ENCODE results near the gene FXYD2. TPM values are rescaled to one million over a fixed set of nuclear protein-coding genes. Genes with fewer than 3 reads are reported as not detected.

FXYD2 gene
- total RNA-seq, 1 donor from 2014 or later = 2.7 TPM

DNA sequence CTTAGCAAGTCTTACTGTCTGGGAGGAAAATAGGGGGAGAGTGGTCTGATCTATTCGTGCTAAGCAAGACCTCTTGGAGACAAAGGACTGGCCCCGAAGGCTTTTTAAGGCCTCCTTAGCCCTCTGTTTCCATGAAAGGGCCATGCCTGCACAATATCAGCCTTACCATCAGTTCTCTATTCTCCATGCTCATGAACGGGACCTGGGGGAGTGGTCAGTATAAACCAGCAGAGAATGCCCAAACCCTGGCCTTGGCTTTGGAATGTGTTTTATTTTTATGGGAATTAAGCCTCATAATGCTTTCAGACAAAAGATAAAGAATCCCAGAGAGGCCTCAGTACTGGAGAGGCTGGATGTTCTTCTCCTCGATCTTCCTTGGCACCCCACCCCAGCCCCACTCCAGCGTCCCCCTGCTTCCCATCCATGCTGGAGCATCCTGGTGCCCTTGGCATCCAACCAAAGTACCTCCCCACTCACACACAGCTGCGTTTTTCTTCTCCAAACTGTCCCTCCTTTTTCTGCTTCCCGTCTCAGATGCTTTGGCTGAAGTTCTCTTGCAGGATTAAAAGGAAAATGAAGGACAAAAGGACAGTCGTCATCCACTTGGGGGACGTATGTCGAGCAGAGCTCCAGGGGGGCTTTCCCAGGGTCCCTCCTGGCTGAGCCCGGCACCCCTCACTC is 33.3 kb upstream of the FXYD2 start:
- peaks cover 27% of the 10 kb centered on the region for H3K4me1 ChIP-seq
- intact Hi-C loops (cut with DNase I) = no loop called here
- no peak overlapping the region for H3K4me3 ChIP-seq
- no peaks in the 10 kb centered on the region for H3K9me3 ChIP-seq
- no peak for DNase-seq (ENCODE audit: extremely low spot score in 2 of 2)
- no peaks in the 10 kb centered on the region for H3K27me3 ChIP-seq
- H3K36me3 ChIP-seq = no peaks in the 10 kb centered on the region
- no peak overlapping the region for H3K27ac ChIP-seq
- TF ChIP-seq, protein P1, sequence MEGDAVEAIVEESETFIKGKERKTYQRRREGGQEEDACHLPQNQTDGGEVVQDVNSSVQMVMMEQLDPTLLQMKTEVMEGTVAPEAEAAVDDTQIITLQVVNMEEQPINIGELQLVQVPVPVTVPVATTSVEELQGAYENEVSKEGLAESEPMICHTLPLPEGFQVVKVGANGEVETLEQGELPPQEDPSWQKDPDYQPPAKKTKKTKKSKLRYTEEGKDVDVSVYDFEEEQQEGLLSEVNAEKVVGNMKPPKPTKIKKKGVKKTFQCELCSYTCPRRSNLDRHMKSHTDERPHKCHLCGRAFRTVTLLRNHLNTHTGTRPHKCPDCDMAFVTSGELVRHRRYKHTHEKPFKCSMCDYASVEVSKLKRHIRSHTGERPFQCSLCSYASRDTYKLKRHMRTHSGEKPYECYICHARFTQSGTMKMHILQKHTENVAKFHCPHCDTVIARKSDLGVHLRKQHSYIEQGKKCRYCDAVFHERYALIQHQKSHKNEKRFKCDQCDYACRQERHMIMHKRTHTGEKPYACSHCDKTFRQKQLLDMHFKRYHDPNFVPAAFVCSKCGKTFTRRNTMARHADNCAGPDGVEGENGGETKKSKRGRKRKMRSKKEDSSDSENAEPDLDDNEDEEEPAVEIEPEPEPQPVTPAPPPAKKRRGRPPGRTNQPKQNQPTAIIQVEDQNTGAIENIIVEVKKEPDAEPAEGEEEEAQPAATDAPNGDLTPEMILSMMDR (IDR thresholded peaks at IDR 0.05) = no peak
- no peak for TF ChIP-seq POLR2AphosphoS5 (IDR thresholded peaks at IDR 0.05; ENCODE audit: insufficient read depth in 1 of 2, low read depth in 1 of 2)
- TF ChIP-seq POLR2A (IDR thresholded peaks at IDR 0.05) = no peak

DNA sequence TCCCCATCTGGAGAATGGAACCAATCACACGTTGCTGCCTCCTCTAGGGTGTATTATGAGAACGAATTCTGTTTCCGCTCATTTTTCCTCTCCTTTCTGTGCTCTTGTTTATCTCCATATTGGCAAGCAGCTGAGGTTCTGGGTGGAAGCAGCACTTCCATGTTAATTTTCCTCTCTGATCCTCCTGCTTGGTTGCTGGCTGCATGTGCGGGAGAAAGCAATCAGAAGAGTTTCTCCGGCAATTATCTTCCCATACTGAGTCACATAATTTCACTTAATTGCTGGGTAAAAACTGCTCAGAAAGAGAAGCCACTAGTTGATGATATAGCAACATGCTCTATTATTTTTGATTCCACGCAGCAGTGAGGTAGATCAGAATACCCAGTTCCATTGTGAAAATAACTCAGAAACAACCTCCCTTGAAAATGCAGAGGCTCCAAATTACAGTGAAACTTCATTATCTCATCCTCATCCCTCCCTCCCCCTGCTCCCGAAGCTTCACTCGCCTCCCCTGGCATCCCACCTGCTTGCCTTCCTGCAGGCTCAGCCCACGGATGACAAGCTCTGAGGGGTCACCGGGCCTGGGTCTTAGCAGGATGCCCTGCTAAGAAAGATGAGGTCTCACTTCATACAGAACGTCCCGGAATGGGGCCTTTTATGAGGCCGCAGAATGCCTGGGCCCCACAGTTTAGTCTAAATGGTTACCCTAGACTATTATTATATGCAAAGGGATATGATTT is 31.5 kb upstream of the FXYD2 start:
- intact Hi-C loops (cut with DNase I) = no loop called here
- H3K36me3 ChIP-seq = no peaks in the 10 kb centered on the region
- TF ChIP-seq POLR2AphosphoS5 (IDR thresholded peaks at IDR 0.05; ENCODE audit: insufficient read depth in 1 of 2, low read depth in 1 of 2) (no peak), POLR2A (IDR thresholded peaks at IDR 0.05) (no peak)
- TF ChIP-seq, protein P1 (IDR thresholded peaks at IDR 0.05) = no peak
- peaks cover 12% of the 10 kb centered on the region for H3K4me1 ChIP-seq
- DNase-seq (ENCODE audit: extremely low spot score in 2 of 2) = no peak
- H3K27me3 ChIP-seq = no peaks in the 10 kb centered on the region
- H3K27ac ChIP-seq = no peak overlapping the region
- H3K9me3 ChIP-seq = no peaks in the 10 kb centered on the region
- no peak overlapping the region for H3K4me3 ChIP-seq

DNA sequence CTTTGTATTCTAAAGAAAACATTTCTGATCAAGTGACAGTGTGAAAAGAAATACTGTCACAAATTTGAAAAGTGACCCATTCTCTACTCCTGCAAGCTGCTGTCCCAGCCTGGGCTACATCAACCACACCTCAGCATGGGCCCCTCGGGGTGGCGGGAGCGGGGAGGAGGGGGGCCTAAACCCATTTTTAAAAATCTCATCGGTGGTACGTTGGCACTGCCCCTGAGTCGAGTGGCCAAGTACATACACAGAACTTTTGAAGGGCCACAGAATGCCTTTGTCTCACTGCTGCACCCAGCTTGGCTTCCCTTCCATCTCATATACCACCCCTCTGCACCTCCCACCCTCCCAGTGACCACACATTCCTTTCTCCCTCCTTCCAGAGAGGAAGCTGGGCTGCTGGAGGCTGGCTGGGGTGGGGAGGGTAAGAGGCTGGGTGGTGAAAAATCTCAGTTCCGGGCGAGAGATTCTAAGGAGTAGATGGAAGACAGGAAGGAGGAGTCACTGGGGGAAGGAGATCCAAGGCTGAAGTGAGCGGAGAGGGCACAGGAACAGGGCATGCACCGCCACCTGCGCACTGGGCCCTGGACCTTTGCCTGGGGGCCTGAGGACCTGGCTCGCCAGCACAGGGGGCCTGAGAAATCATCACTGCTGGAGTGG is 30.8 kb upstream of the FXYD2 start:
- TF ChIP-seq POLR2A (IDR thresholded peaks at IDR 0.05) = no peak
- TF ChIP-seq, protein P1 (IDR thresholded peaks at IDR 0.05) = no peak
- TF ChIP-seq POLR2AphosphoS5 (IDR thresholded peaks at IDR 0.05; ENCODE audit: insufficient read depth in 1 of 2, low read depth in 1 of 2) = no peak
- intact Hi-C loops (cut with DNase I) = no loop called here
- Histone ChIP-seq H3K4me1 (peaks cover 9% of the 10 kb centered on the region), H3K4me3 (no peak overlapping the region), H3K36me3 (no peaks in the 10 kb centered on the region), H3K27me3 (no peaks in the 10 kb centered on the region), H3K9me3 (no peaks in the 10 kb centered on the region), H3K27ac (no peak overlapping the region)
- DNase-seq (ENCODE audit: extremely low spot score in 2 of 2) = no peak

DNA sequence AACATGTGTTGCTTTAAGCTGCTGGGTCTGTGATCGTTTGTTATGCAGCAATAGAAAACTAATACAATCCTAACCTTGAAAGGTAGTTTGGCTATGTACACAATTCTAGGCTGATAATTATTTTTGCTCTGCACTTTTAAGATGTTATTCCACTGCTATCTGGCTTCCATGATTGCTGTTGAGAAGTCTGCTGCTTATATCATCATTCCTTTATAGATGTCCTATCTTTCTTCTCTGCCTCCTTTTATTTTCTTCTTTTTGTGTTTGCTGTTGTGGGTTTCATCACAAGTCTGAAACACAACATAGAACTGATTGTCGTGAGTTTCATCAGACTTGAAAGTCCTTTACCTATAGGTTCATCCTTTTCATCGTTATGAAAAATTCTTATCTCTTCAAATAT is 27.8 kb upstream of the FXYD2 start:
- no peaks in the 10 kb centered on the region for H3K9me3 ChIP-seq
- TF ChIP-seq POLR2A (IDR thresholded peaks at IDR 0.05) (no peak), POLR2AphosphoS5 (IDR thresholded peaks at IDR 0.05; ENCODE audit: insufficient read depth in 1 of 2, low read depth in 1 of 2) (no peak)
- TF ChIP-seq, protein P1 (IDR thresholded peaks at IDR 0.05) = no peak
- H3K4me1 ChIP-seq = no peaks in the 10 kb centered on the region
- H3K27me3 ChIP-seq = no peaks in the 10 kb centered on the region
- no peak overlapping the region for H3K4me3 ChIP-seq
- H3K36me3 ChIP-seq = no peaks in the 10 kb centered on the region
- DNase-seq (ENCODE audit: extremely low spot score in 2 of 2) = no peak
- intact Hi-C loops (cut with DNase I) = no loop called here
- H3K27ac ChIP-seq = no peak overlapping the region

Data from vagina (tissue), 2 donors.